D341Med (cell line): ENCODE results near the gene KRT81.
"Not testable (repeated sequence)": the region's sequence is repeated elsewhere in the genome, so short reads cannot be mapped to it uniquely, and the experiment has no call there.

Source experiments
- DNase-seq: peaks from one replicate; pipeline ENCODE4 v3.0.0; 2012; ENCODE audit warnings: low spot score

KRT81 gene

GRCh38 chr12:52241205-52241842 is 50.0 kb downstream of the KRT81 start:
- DNase-seq, result no peak

DNA sequence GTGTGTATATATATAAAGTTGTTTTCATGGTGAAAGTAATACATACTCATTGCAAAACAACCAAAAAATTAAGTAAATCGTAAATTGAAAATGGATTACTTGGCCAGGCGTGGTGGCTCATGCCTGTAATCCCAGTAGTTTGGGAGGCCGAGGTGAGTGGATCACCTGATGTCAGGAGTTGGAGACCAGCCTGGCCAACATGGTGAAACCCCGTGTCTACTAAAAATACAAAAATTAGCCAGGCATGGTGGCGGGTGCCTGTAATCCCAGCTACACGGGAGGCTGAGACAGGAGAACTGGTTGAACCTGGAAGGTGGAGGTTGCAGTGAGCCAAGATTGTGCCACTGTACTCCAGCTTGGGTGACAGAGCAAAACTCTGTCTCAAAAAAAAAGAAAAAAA is 51.1 kb downstream of the KRT81 start:
- not testable (repeated sequence) for DNase-seq

- no peak for DNase-seq
Measured at GRCh38 chr12:52239767-52240166, 51.6 kb downstream of the KRT81 start.

- DNase-seq, result no peak
Measured at GRCh38 chr12:52238916-52239646, 52.3 kb downstream of the KRT81 start.

DNA sequence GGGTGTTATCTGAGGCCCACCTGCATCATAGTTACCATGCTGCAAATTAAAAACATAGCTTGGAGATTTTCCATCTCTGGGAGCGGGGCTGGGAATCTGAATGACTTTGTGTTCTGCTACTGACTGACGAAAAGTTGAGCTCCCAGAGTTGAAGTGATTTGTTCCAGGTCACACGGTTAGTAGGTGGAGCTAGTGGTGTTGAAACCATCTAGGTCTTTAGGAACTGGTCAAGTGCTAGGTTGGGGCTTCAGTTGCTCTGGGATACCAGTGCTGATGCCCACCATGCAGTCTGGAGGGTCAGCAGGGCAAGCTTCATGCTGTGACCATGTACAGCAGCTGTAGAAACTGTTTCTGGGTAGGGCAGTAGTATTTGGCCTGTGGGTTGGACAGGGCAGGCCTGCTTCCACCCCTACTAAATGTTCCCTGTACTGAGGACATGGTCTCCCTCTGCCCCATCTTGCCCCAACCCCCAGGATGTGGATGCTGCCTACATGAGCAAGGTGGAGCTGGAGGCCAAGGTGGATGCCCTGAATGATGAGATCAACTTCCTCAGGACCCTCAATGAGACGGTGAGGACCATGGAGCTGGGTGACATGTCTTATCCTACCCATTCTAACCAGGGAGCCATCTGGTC is 53.0 kb downstream of the KRT81 start:
- DNase-seq, result no peak

DNA sequence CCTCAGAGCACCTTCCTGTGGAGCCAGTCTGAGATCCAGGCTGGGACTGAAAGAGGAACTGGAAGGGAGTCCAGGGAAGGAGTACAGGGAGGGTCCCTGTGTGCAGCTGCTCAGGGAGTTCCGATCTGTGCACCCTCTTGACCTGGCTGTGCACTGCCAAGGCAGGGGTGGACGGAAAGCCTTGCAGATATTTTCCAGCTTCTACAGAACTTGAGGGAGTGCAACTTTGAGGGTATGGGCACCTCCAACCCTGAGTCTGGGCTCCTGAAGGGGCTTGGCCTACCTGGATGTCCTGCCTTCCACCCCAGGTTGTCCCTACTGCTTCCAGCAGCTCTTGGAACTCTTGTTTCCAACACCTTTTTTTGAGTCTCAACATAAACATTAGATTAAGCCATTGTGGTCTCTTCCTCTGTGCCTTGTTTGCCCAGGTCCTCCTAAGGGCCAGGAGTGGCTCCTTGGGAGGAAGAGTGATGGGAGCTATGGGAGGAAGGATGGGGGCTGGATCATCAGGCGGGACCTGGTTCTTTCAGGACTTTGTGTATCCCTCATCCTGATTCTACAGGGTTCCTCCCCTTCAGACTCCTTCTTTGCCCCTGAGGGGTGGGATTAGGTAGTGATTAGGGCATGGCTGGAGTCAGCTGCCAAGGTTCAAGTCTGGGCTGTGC is 54.8 kb downstream of the KRT81 start:
- DNase-seq, result no peak
